Testis (tissue), 3 donors: ENCODE data around the gene ADAMTS7. TPM values are rescaled to one million over a fixed set of nuclear protein-coding genes. Genes with fewer than 3 reads are reported as not detected.

Source experiments
- DNase-seq: peaks from one replicate; pipeline ENCODE4 v3.0.0-alpha.2; 2019
- H3K27ac ChIP-seq, 2 donors: fragments of 200-600 bp; sonication (generic); one replicate each; pipeline ENCODE4 v1.5.1; 2019
- H3K27me3 ChIP-seq: fragments of 200-600 bp; sonication (generic); one replicate; pipeline ENCODE4 v1.5.1; 2019
- H3K36me3 ChIP-seq: fragments of 200-600 bp; sonication (generic); one replicate; pipeline ENCODE4 v1.5.1; 2017; ENCODE audit warnings: low read depth; ENCODE audit errors: missing control alignments
- H3K4me1 ChIP-seq: fragments of 200-600 bp; sonication (generic); one replicate; pipeline ENCODE4 v1.5.1; 2019
- H3K4me3 ChIP-seq, 2 donors: fragments of 200-600 bp; sonication (generic); one replicate each; pipeline ENCODE4 v1.5.1; 2017 to 2019
- H3K9me3 ChIP-seq: fragments of 200-600 bp; sonication (generic); one replicate; pipeline ENCODE4 v1.5.1; 2017
- CTCF ChIP-seq, 3 experiments: fragments of 450-650 bp in 2 of 3; fragments of 200-600 bp in 1 of 3; sonication (generic) in 1 of 3; IDR thresholded peaks; one replicate each; pipeline ENCODE4 v1.5.1; 2016 to 2019; ENCODE audit warnings: antibody characterized with exemption in 3 of 3, mild to moderate bottlenecking in 2 of 3, moderate library complexity in 1 of 3
- POLR2A ChIP-seq: fragments of 450-650 bp; IDR thresholded peaks from one replicate; pipeline ENCODE4 v1.6.1; 2017; ENCODE audit warnings: antibody characterized with exemption, mild to moderate bottlenecking, moderate library complexity
- WGBS, 2 donors: methylation state at CpG; one replicate each; pipeline ENCODE4 v1.1.5; 2018; 5-methylcytosine and 5-hydroxymethylcytosine counted together
- intact Hi-C: fragments of 100-400 bp; cut with DNase I; formaldehyde crosslinking; loops from one replicate; pipeline ENCODE4 v1.15.1; 2023; ENCODE audit warnings: low total_unique reads
- polyA plus RNA-seq: library from polyadenylated mRNA; stranded (reverse); fragments of 350-450 nt; fragmentation: Illumina TruSeq; extraction: RNeasy Lipid Tissue Mini Kit (QIAGEN cat#74804); gene quantifications from one replicate; pipeline ENCODE4 v1.2.3, GENCODE V29; 2014; ENCODE audit warnings: low read depth, low replicate concordance; ENCODE audit not compliant: insufficient read depth
- total RNA-seq, 2 donors: library from RNA; depleted of rRNA; stranded (reverse); fragments of >200 nt; gene quantifications; one replicate each; pipeline ENCODE4 v1.2.3, GENCODE V29; 2016

ADAMTS7 gene
- total and polyA plus RNA-seq, 3 donors from 2014 or later, result 5.7 to 11.9 (median 11.6) TPM

DNA sequence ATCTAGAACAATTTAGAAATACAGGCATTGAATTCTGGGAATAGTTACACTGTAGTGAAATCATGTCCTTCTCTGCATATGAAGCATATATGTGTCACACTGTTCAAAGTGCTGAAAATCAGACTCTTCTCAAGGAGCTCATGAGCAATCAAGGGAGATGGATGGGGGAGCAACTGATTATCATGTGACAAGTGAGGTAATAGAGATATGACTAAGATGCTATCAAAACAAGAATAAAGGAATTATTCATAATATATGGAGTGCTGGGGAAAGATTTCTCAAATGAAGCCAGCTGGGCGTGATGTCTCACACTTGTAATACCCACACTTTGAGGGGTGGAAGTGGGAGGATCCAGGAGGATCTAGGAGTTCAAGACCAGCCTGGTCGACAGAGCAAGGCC lies 95.3 kb downstream of the ADAMTS7 start:
- intact Hi-C loops, result no loop called here
- Histone ChIP-seq H3K4me1 (no peaks in the 10 kb centered on the region), H3K4me3 (no peak overlapping the region), H3K27me3 (no peaks in the 10 kb centered on the region), H3K9me3 (no peaks in the 10 kb centered on the region), H3K27ac (no peak overlapping the region), H3K36me3 (no peaks in the 10 kb centered on the region)
- DNase-seq, result no peak
- no peak for TF ChIP-seq CTCF (IDR thresholded peaks at IDR 0.05)
- no peak for TF ChIP-seq POLR2A
- WGBS, 2 donors, result 73 to 77% methylated on average over 2 of the region's 2 CpGs

DNA sequence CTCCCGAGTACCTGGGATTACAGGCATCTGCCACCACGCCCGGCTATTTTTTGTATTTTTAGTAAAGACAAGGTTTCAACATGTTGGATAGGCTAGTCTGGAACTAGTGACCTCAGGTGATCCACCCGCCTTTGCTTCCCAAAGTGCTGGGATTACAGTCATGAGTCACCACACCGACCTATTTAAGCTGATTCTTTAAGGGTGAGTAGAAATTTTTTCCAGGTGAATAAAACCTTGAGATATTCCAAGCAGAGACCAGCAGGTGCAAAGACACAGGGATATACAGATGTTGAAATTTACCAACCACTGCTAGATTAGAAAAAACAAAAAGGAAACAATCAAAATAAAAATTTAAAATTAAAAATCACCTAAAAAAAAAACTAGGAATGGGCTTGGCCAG lies 95.8 kb downstream of the ADAMTS7 start:
- no peaks in the 10 kb centered on the region for H3K9me3 ChIP-seq
- H3K36me3 ChIP-seq, result no peaks in the 10 kb centered on the region
- no peaks in the 10 kb centered on the region for H3K4me1 ChIP-seq
- DNase-seq, result no peak
- no peaks in the 10 kb centered on the region for H3K27me3 ChIP-seq
- no peak overlapping the region for H3K27ac ChIP-seq
- intact Hi-C loops, result no loop called here
- no peak overlapping the region for H3K4me3 ChIP-seq
- TF ChIP-seq POLR2A, result no peak
- no peak for TF ChIP-seq CTCF (IDR thresholded peaks at IDR 0.05)
- 77 to 96% methylated on average over 5 of the region's 5 CpGs for WGBS, 2 donors

DNA sequence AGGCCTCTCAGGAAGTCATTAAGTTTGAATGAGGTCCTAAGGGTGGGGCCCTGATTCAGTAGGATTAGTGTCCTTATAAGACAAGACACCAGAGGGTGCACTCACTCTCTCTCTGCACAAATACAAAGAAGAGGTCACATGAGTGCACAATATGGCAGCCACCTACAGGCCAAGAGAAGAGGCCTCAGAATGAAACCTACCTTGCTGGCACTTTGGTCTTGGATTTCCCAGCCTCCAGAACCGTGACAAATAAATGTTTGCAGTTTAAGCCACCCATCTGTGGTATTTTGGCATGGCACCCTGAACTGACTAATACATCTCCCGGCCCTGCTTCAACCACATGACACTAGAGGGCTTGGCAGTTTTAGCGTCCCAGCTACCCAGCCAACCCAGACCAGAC lies 96.4 kb downstream of the ADAMTS7 start:
- no peak overlapping the region for H3K27ac ChIP-seq
- no peaks in the 10 kb centered on the region for H3K36me3 ChIP-seq
- H3K9me3 ChIP-seq, result no peaks in the 10 kb centered on the region
- 61 to 90% methylated on average over 3 of the region's 3 CpGs for WGBS, 2 donors
- intact Hi-C loops, result no loop called here
- no peaks in the 10 kb centered on the region for H3K4me1 ChIP-seq
- H3K27me3 ChIP-seq, result no peaks in the 10 kb centered on the region
- DNase-seq, result no peak
- no peak for TF ChIP-seq CTCF (IDR thresholded peaks at IDR 0.05)
- no peak for TF ChIP-seq POLR2A
- no peak overlapping the region for H3K4me3 ChIP-seq

GRCh38 chr15:78712797-78713515 lies 98.3 kb downstream of the ADAMTS7 start:
- DNase-seq, result no peak
- Histone ChIP-seq H3K4me1 (no peaks in the 10 kb centered on the region), H3K9me3 (no peaks in the 10 kb centered on the region), H3K27ac (no peak overlapping the region), H3K4me3 (no peak overlapping the region), H3K36me3 (no peaks in the 10 kb centered on the region), H3K27me3 (no peaks in the 10 kb centered on the region)
- TF ChIP-seq CTCF (IDR thresholded peaks at IDR 0.05) (no peak), POLR2A (no peak)
- WGBS, 2 donors, result 63 to 72% methylated on average over 8 of the region's 8 CpGs
- intact Hi-C loops, result no loop called here

DNA sequence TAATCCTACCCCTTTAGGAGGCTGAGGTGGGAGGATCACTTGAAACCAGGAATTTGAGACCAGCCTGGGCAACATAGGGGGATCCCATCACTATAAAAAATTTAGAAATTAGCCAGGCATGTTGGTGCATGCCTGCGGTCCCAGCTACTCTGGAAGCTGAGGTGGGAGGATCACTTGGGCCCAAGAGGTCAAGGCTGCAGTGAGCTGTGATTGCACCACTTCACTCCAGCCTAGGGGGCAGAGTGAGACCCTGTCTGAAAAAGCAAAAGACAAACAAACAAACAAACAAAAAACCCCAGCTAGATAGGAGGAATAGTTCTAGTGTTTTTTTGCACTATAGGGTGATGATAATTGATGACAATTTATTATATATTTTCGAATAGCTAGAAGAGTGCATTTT lies 99.6 kb downstream of the ADAMTS7 start:
- Histone ChIP-seq H3K36me3 (no peaks in the 10 kb centered on the region), H3K4me1 (no peaks in the 10 kb centered on the region), H3K4me3 (no peak overlapping the region), H3K9me3 (no peaks in the 10 kb centered on the region), H3K27me3 (no peaks in the 10 kb centered on the region), H3K27ac (no peak overlapping the region)
- intact Hi-C loops, result no loop called here
- no peak for DNase-seq
- TF ChIP-seq CTCF (IDR thresholded peaks at IDR 0.05), result no peak
- TF ChIP-seq POLR2A, result no peak
- WGBS, 2 donors, result 75 to 77% methylated on average over 2 of the region's 2 CpGs
